Hematopoietic multipotent progenitor cell treated with erythropoietin and hydrocortisone succinate and interleukin-3 and kit ligand, for 15 days (in vitro differentiated cells): Measurements from ENCODE around the gene IFT122.
A peak's percentile ranks its signal among the peaks of the same experiment; 100 is the strongest.
"Not testable (repeated sequence)": the region's sequence is repeated elsewhere in the genome, so short reads cannot be mapped to it uniquely, and the experiment has no call there.

Experiments used
- DNase-seq: peaks from one replicate; pipeline ENCODE4 v3.0.0-alpha.2; 2015; ENCODE audit warnings: low spot score

Gene IFT122, protein sequence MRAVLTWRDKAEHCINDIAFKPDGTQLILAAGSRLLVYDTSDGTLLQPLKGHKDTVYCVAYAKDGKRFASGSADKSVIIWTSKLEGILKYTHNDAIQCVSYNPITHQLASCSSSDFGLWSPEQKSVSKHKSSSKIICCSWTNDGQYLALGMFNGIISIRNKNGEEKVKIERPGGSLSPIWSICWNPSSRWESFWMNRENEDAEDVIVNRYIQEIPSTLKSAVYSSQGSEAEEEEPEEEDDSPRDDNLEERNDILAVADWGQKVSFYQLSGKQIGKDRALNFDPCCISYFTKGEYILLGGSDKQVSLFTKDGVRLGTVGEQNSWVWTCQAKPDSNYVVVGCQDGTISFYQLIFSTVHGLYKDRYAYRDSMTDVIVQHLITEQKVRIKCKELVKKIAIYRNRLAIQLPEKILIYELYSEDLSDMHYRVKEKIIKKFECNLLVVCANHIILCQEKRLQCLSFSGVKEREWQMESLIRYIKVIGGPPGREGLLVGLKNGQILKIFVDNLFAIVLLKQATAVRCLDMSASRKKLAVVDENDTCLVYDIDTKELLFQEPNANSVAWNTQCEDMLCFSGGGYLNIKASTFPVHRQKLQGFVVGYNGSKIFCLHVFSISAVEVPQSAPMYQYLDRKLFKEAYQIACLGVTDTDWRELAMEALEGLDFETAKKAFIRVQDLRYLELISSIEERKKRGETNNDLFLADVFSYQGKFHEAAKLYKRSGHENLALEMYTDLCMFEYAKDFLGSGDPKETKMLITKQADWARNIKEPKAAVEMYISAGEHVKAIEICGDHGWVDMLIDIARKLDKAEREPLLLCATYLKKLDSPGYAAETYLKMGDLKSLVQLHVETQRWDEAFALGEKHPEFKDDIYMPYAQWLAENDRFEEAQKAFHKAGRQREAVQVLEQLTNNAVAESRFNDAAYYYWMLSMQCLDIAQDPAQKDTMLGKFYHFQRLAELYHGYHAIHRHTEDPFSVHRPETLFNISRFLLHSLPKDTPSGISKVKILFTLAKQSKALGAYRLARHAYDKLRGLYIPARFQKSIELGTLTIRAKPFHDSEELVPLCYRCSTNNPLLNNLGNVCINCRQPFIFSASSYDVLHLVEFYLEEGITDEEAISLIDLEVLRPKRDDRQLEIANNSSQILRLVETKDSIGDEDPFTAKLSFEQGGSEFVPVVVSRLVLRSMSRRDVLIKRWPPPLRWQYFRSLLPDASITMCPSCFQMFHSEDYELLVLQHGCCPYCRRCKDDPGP

GRCh38 chr3:129439817-129440617 lies at the start of gene IFT122, which contains the start of gene MBD4:
IFT122 (plus strand) TSS chr3:129440224; CDS start chr3:129440331, 107 bp downstream.
MBD4 (minus strand) TSS chr3:129439948; CDS start chr3:129439833, 115 bp downstream.
- DNase-seq, result peak; percentile 98

DNA sequence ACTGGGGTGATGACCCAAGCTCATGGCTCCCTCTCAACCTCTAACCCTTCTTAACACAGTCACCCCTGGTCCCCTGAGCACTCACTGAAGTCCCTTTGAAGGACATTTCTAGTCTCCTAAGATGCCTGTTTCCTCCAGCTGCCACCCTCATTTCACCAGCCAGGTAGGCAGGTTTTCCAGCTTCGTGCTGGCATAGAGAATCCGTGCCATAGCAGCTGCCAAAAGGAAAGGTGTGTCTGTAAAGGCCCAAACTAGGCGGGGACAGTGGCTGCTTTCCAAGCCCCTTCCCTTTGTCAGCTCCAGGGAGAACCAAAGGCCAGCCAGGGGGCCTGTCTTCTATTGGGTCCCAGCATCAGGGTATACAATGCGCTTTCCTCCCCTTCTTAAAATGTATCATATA lies 48.4 kb upstream of the IFT122 start:
- DNase-seq, result not testable (repeated sequence)

- DNase-seq, result not testable (repeated sequence)
Observed at GRCh38 chr3:129392106-129392887, 47.7 kb upstream of the IFT122 start.

DNA sequence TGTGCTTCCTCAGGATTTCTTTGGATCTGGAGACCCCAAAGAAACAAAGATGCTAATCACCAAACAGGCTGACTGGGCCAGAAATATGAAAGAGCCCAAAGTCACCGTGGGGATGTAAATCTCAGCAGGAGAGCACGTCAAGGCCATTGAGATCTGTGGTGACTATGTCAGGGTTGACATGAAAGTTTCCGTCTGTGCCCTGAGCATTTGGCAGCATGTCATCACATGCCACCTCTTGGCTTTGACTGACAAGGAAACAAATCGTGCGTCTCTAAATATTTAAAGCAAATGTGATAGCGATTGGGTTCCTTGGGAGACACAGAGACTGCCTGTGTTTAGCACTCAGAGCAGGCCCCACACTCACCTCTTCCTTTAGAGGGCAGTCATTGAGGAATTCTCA lies 46.8 kb upstream of the IFT122 start:
- no peak for DNase-seq

GRCh38 chr3:129393760-129394564 lies 46.1 kb upstream of the IFT122 start:
- DNase-seq, result not testable (repeated sequence)

DNA sequence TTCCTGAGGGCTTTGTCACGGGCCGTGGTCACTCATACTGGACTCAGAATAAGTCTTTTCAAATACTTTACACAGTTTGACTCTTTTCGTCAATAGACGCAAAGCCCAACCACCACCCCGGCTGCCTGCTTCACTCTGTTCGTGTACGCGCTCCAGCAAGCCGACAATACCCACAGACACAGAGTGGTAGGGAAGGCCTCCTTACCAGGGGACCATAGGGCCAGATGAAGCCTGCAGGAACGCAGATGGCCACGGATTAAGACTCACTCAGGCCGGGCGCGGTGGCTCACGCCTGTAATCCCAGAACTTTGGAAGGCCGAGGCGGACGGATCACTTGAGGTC lies 41.2 kb upstream of the IFT122 start:
- peak; percentile 27 for DNase-seq

DNA sequence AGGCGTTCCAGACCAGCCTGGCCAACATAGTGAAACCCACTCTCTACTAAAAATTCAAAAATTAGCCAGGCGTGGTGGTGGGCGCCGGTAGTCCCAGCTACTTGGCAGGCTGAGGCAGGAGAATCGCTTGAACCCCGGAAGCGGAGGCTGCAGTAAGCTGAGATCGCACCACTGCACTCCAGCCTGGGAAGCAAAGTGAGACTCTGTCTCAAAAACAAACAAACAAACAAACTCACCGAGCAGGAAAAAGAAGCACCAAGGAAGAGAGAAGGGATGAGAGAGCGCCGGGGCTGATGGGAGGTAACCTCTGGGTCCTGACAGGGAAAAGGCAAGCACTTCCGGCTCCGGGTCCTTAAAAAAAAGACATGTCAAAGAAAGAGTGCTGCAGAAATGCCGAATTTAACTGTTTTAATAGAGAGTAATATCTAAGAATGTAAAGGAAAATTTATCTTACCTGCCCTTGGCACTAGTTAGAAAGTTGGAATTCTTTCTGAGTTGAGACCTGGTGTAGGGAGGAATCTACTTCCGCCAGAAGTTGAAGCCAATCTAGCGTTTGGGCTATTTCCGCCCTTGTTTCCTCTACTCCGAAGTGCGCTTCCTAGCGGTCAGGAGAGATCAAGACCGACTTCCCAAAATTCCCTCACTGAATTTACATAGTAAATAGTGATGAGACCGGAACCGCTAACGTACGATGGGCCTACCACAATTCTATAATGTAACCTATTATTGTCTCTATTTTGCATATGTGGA lies 40.7 kb upstream of the IFT122 start:
- peak; percentile 98 for DNase-seq

GRCh38 chr3:129399895-129400357 lies 40.1 kb upstream of the IFT122 start:
- DNase-seq, result no peak

GRCh38 chr3:129402210-129402609 lies 37.8 kb upstream of the IFT122 start:
- no peak for DNase-seq

GRCh38 chr3:129402616-129403015 lies 37.4 kb upstream of the IFT122 start:
- DNase-seq, result no peak

DNA sequence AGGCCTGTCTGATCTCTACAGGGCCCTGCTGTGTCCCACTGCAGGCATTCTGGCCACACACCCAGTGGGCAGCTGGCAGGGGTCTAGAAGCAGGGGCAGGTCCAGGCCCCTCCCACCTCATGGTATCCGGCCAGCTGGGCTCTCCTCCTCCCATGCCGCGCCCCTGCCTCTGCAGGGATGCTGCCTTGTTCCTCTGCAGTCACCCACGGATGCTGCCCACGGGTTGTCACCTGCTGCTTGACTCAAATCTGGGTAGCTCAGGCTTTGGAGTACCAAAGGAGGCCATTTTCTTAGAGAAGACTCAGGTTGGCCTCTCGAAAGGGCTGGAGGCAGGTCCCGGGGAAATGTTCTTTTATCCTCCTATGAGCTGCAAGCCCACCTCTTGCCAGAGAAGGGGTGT lies 36.6 kb upstream of the IFT122 start:
- no peak for DNase-seq

GRCh38 chr3:129404130-129404529 lies 35.9 kb upstream of the IFT122 start:
- no peak for DNase-seq

DNA sequence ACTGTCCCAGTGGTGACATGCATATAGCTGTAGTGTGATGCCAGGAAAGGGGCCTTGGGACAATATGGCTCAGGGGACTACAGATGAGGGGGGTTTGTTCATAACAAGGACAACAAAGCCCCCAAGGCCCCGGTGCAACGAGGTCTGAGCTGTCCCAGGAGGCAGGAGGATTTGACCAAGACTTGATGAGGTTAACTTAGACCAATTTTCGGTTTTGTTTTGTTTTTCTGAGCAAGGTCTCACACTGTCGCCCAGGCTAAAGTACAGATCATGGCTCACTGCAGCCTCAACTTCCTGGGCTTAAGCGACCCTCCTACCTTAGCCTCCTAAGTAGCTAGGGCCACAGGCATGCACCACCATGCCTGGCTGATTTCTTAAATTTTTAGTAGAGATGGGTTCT lies 35.4 kb upstream of the IFT122 start:
- DNase-seq, result no peak

GRCh38 chr3:129409541-129409940 lies 30.5 kb upstream of the IFT122 start:
- no peak for DNase-seq

DNA sequence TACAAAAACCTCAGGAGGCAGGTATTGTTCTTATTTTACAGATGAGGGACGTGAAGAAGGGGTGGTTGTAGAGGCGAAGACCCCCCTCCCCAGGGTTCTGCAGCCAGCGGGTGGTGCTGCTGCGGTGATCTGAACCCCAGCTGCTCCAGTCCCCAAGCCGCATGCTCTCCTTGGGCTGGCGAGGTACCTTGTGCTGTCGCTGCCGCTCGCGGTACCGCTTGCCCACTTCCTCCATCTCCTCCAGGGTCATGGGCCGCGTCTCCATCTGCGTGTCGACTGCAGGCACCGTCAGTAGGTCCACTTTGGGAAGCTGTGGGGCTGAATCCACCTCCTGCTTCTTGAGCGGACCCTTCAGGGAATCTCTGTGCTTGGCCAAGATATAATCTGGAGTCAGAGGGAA lies 29.1 kb upstream of the IFT122 start:
- no peak for DNase-seq

- no peak for DNase-seq
Observed at GRCh38 chr3:129412542-129413198, 27.4 kb upstream of the IFT122 start.

GRCh38 chr3:129413238-129413637 lies 26.8 kb upstream of the IFT122 start:
- DNase-seq, result not testable (repeated sequence)
